ENCODE data around the gene NHSL1. TPM values are rescaled to one million over a fixed set of nuclear protein-coding genes. Genes with fewer than 3 reads are reported as not detected.
A peak's percentile ranks its signal among the peaks of the same experiment; 100 is the strongest.
"Not testable (repeated sequence)": the region's sequence is repeated elsewhere in the genome, so short reads cannot be mapped to it uniquely, and the experiment has no call there.

NHSL1 gene
- total and polyA plus RNA-seq, 4 experiments from 2014 or later = 0.53 to 0.58 TPM; not detected in 2

DNA sequence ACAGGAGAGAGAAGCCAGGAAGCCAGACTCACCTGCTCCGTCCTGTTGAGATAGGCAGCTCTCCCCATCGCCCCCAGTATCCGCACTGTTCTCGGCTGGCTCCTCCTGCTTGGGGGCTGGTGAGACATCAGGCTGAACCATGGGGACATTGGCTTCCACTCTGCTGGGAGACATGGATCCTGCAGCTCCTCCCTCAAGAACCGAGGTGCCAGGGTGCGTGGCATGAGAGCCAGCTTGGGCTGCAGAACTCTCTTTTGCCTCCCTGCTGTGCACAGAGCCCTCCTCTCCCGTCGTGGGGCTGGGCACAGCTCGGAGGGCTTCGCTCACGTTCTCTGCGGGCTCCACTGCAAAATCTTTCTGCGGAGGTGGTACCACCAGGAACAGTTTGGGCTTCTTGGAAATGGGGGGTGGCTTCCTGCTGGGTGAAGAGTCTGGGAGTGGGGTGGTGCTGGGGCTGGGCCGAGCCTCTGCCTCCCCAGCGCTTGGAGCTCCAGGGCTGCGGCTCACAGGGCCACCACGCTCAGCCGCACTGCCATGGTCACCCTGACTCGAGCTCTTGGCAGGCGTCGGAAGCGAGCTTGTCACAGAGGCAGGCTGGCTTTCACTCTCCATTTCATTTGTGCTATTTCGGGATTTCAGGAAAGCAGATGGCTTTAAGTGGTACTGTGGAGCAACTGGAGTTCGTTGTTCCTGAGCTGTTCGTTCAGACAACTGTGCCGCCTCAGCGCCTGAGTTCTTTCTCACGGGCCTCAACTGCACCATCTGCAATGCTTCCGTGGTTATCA lies 68.7 kb downstream of the NHSL1 start:
- H3K9me3 Mint-ChIP-seq = no peaks in the 10 kb centered on the region
- CTCF ChIA-PET (ENCODE audit: partially characterized antibody) = interaction anchor here (1.0 to 10.7 kb wide), 14 partner anchors 11 to 334 kb away, joined by 3 to 265 read pairs (median 8); no protein-coding TSS in a partner anchor
- DNase-seq = no peak
- peaks cover 4% of the 10 kb centered on the region for H3K4me1 ChIP-seq (ENCODE audit: insufficient read depth, low read length)
- H3K27me3 ChIP-seq (ENCODE audit: insufficient read depth, low read length) = no peaks in the 10 kb centered on the region
- no peak overlapping the region for H3K27ac Mint-ChIP-seq
- intact Hi-C loops (cut with micrococcal nuclease) = no loop called here
- H3K4me3 ChIP-seq (ENCODE audit: low read length in 2 of 2) = no peak overlapping the region
- H3K4me1 Mint-ChIP-seq = no peaks in the 10 kb centered on the region
- H3K9me3 ChIP-seq (ENCODE audit: control insufficient read depth in 1 of 2, low read length in 2 of 2) = no peaks in the 10 kb centered on the region
- POLR2A ChIA-PET (ENCODE audit: partially characterized antibody) = interaction anchor here (1.2 to 2.0 kb wide), 3 partner anchors 25 to 79 kb away, joined by 3 to 9 read pairs (median 7); no protein-coding TSS in a partner anchor
- H3K27me3 Mint-ChIP-seq = peaks cover 0 to 1% of the 10 kb centered on the region in 2 donors
- H3K36me3 ChIP-seq (ENCODE audit: insufficient read depth, low read length) = no peaks in the 10 kb centered on the region
- H3K27ac ChIP-seq (ENCODE audit: low read depth, low read length) = no peak overlapping the region
- peaks cover 0 to under 1% of the 10 kb centered on the region in 2 donors for H3K36me3 Mint-ChIP-seq
- no peak overlapping the region for H3K4me3 Mint-ChIP-seq

DNA sequence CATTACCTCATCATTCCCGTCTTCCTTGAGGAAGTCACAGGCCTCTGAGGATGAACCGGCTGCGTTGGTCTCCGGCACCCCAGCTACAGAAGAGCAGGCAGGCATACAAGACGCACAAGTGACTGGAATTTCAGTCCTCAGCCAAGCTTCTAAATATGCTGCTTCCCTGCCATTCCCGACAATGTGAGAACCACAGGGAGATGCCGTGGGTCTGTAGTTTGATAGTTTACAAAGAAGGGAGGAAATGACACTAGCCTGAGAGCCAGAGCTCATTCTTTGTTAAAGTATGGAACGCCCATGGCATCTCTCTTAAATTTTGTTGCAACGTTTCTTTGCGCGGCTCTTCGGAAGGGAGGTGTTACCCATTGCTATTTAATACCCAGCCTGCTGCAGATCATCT lies 69.5 kb downstream of the NHSL1 start:
- CTCF ChIA-PET (ENCODE audit: partially characterized antibody) = interaction anchor here (0.6 to 10.7 kb wide), 18 partner anchors 12 to 335 kb away, joined by 3 to 265 read pairs (median 7); no protein-coding TSS in a partner anchor
- DNase-seq = no peak
- H3K36me3 Mint-ChIP-seq = peaks cover 0 to 1% of the 10 kb centered on the region in 2 donors
- POLR2A ChIA-PET (ENCODE audit: partially characterized antibody) = interaction anchor here (0.5 to 2.0 kb wide), 3 partner anchors 14 to 80 kb away, joined by 4 to 9 read pairs (median 7); no protein-coding TSS in a partner anchor
- H3K9me3 ChIP-seq (ENCODE audit: control insufficient read depth in 1 of 2, low read length in 2 of 2) = no peaks in the 10 kb centered on the region
- H3K4me3 ChIP-seq (ENCODE audit: low read length in 2 of 2) = no peak overlapping the region
- no peaks in the 10 kb centered on the region for H3K4me1 Mint-ChIP-seq
- intact Hi-C loops (cut with micrococcal nuclease) = loop anchor here (1.0 to 2.0 kb wide), 6 partner anchors 27 to 337 kb away; no protein-coding TSS in a partner anchor
- peak overlapping the region in 1 of 7 donors; percentile 68 for H3K27ac Mint-ChIP-seq
- no peaks in the 10 kb centered on the region for H3K27me3 ChIP-seq (ENCODE audit: insufficient read depth, low read length)
- peaks cover 4% of the 10 kb centered on the region for H3K4me1 ChIP-seq (ENCODE audit: insufficient read depth, low read length)
- H3K9me3 Mint-ChIP-seq = no peaks in the 10 kb centered on the region
- no peak overlapping the region for H3K27ac ChIP-seq (ENCODE audit: low read depth, low read length)
- peaks cover 0 to 1% of the 10 kb centered on the region in 2 donors for H3K27me3 Mint-ChIP-seq
- no peak overlapping the region for H3K4me3 Mint-ChIP-seq
- H3K36me3 ChIP-seq (ENCODE audit: insufficient read depth, low read length) = no peaks in the 10 kb centered on the region

DNA sequence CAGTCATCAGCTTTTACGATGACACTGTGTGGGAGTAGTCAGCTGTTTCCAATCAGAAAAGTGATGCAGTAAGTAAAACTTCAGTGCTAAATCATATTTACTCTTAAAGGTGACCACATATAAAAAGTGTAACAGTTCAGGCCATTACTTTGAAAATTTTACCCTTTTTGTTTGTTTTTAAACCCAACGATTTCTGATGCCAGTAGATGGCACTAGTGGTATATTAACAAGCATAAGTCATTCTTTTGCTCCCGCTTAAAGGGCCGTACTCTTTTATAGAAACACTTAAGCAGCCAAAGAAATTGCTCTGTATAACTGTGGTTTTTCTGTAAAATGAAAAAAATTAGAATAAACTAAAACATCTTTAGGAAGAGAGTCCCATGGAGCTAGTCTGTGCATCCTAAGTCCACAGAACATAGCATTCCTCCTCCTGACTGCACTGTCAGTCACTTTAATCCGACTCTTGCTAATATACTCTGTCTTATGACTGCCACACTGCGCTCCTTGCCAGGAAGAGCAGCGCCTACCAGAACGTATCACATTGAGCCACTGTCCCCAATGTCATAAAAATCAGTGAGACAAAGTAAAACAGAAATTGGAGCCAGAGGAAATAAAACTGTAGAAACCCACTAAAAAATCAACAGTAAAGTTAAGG lies 70.2 kb downstream of the NHSL1 start:
- H3K27ac ChIP-seq (ENCODE audit: low read depth, low read length) = no peak overlapping the region
- POLR2A ChIA-PET (ENCODE audit: partially characterized antibody) = interaction anchor here (1.9 to 2.0 kb wide), 2 partner anchors 27 to 80 kb away, joined by 7 to 9 read pairs; no protein-coding TSS in a partner anchor
- peak in 4 of 5 donors; percentile 45 to 55 (median 46) for DNase-seq
- H3K4me1 ChIP-seq (ENCODE audit: insufficient read depth, low read length) = peaks cover 4% of the 10 kb centered on the region
- no peaks in the 10 kb centered on the region for H3K9me3 ChIP-seq (ENCODE audit: control insufficient read depth in 1 of 2, low read length in 2 of 2)
- H3K4me1 Mint-ChIP-seq = no peaks in the 10 kb centered on the region
- intact Hi-C loops (cut with micrococcal nuclease) = loop anchor here (1.0 to 2.0 kb wide), 6 partner anchors 28 to 337 kb away; no protein-coding TSS in a partner anchor
- H3K27me3 ChIP-seq (ENCODE audit: insufficient read depth, low read length) = no peaks in the 10 kb centered on the region
- no peak overlapping the region for H3K4me3 Mint-ChIP-seq
- H3K36me3 ChIP-seq (ENCODE audit: insufficient read depth, low read length) = no peaks in the 10 kb centered on the region
- H3K36me3 Mint-ChIP-seq = peaks cover 0 to 1% of the 10 kb centered on the region in 2 donors
- CTCF ChIA-PET (ENCODE audit: partially characterized antibody) = interaction anchor here (0.6 to 10.7 kb wide), 18 partner anchors 12 to 312 kb away, joined by 3 to 265 read pairs (median 7); no protein-coding TSS in a partner anchor
- no peak overlapping the region for H3K27ac Mint-ChIP-seq
- H3K4me3 ChIP-seq (ENCODE audit: low read length in 2 of 2) = no peak overlapping the region
- H3K9me3 Mint-ChIP-seq = no peaks in the 10 kb centered on the region
- peaks cover 0 to 1% of the 10 kb centered on the region in 2 donors for H3K27me3 Mint-ChIP-seq

DNA sequence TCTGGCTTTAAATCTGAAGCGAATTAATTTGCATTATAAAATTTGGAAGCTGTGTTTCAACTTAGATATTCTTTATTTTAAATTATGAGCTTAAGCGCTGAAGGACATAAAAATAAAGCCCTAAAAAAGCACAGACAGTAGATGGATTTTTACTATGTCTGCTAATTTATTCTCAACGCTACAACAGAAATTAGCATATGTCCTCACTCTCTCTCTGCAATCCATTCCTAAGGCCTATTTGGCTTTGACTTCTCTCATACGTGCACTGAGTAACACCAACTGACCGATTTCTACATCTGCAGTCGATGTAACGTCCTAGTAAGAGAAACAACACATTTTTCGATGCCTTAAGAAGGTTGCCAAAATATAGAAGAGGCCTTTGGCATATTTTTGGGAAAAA lies 71.6 kb downstream of the NHSL1 start:
- Histone ChIP-seq H3K4me1 (ENCODE audit: insufficient read depth, low read length) (peaks cover 9% of the 10 kb centered on the region), H3K36me3 (ENCODE audit: insufficient read depth, low read length) (no peaks in the 10 kb centered on the region), H3K4me3 (ENCODE audit: low read length in 2 of 2) (no peak overlapping the region), H3K27ac (ENCODE audit: low read depth, low read length) (no peak overlapping the region), H3K27me3 (ENCODE audit: insufficient read depth, low read length) (no peaks in the 10 kb centered on the region), H3K9me3 (ENCODE audit: control insufficient read depth in 1 of 2, low read length in 2 of 2) (no peaks in the 10 kb centered on the region)
- Mint-ChIP-seq H3K27me3 (no peaks in the 10 kb centered on the region), H3K4me1 (peaks cover 4 to 7% (median 5%) of the 10 kb centered on the region in 4 donors), H3K4me3 (no peak overlapping the region), H3K27ac (no peak overlapping the region), H3K9me3 (no peaks in the 10 kb centered on the region), H3K36me3 (peaks cover 0 to 1% of the 10 kb centered on the region in 2 donors)
- POLR2A ChIA-PET (ENCODE audit: partially characterized antibody) = no interaction called here
- CTCF ChIA-PET (ENCODE audit: partially characterized antibody) = interaction anchor here (0.6 to 10.7 kb wide), 16 partner anchors 9 to 336 kb away, joined by 3 to 265 read pairs (median 5); no protein-coding TSS in a partner anchor
- intact Hi-C loops (cut with micrococcal nuclease) = loop anchor here (2.0 kb wide), 1 partner anchor 29 kb away; no protein-coding TSS in a partner anchor
- no peak for DNase-seq

DNA sequence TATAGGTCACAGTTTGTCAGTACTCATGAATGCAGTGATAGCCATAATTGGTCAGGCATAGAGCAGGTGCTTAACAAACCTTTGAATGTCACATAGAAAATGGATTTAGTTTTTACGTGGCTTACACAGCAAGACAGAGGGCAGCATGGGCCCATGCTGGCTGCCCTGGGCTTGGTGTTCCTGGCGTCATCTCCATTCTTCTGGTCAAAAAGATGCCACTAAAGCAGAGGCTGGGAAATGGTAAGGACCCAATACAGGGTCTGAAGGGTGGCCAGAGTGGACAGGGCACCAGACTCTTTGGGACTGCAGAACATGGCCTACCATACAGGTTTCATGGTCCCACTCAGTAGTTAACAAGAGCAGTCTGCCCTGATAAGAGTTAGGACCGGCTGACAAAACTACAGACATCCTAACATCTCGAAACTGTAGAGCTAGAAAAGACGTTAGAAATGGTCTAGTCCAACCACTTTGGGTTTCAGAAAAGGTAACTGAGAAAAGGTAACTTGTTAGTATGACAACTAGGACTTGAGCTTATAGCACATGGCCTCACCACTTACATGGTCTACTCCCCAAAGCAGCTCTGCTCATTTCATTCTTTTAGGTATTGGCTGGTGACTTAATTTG lies 72.7 kb downstream of the NHSL1 start:
- Mint-ChIP-seq H3K27me3 (no peaks in the 10 kb centered on the region), H3K4me3 (no peak overlapping the region), H3K27ac (no peak overlapping the region), H3K9me3 (no peaks in the 10 kb centered on the region), H3K36me3 (peaks cover 0 to 1% of the 10 kb centered on the region in 2 donors), H3K4me1 (peaks cover 4 to 7% (median 5%) of the 10 kb centered on the region in 4 donors)
- H3K4me1 ChIP-seq (ENCODE audit: insufficient read depth, low read length) = peaks cover 9% of the 10 kb centered on the region
- no peaks in the 10 kb centered on the region for H3K27me3 ChIP-seq (ENCODE audit: insufficient read depth, low read length)
- H3K9me3 ChIP-seq (ENCODE audit: control insufficient read depth in 1 of 2, low read length in 2 of 2) = no peaks in the 10 kb centered on the region
- intact Hi-C loops (cut with micrococcal nuclease) = no loop called here
- no peak overlapping the region for H3K4me3 ChIP-seq (ENCODE audit: low read length in 2 of 2)
- no peak overlapping the region for H3K27ac ChIP-seq (ENCODE audit: low read depth, low read length)
- ChIA-PET CTCF (ENCODE audit: partially characterized antibody) (interaction anchor here (1.2 to 10.7 kb wide), 9 partner anchors 10 to 309 kb away, joined by 3 to 265 read pairs (median 7); no protein-coding TSS in a partner anchor), POLR2A (ENCODE audit: partially characterized antibody) (no interaction called here)
- no peaks in the 10 kb centered on the region for H3K36me3 ChIP-seq (ENCODE audit: insufficient read depth, low read length)
- no peak for DNase-seq

DNA sequence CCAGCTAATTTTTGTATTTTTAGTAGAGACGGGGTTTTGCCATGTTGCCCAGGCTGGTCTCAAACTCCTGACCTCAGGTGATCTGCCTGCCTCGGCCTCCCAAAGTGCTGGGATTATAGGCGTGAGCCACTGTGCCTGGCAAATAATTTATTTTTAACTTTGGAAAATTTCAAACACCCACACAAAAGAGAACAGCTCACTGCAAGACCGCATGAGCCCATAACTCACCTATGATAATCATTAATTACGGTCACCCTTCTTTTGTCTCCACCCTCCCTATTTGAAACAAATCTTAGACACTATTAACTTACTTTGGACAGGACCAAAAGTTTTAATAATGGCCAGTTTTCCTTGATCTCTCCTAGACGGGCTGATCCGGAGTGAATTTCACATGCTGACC lies 74.0 kb downstream of the NHSL1 start:
- CTCF ChIA-PET (ENCODE audit: partially characterized antibody) = interaction anchor here (1.5 to 10.7 kb wide), 4 partner anchors 31 to 308 kb away, joined by 5 to 265 read pairs (median 100); no protein-coding TSS in a partner anchor
- DNase-seq; H3K9me3 Mint-ChIP-seq; H3K4me1 ChIP-seq (ENCODE audit: insufficient read depth, low read length); H3K4me3 Mint-ChIP-seq; POLR2A ChIA-PET (ENCODE audit: partially characterized antibody); H3K27ac Mint-ChIP-seq; H3K27ac ChIP-seq (ENCODE audit: low read depth, low read length); H3K36me3 Mint-ChIP-seq; H3K27me3 ChIP-seq (ENCODE audit: insufficient read depth, low read length); H3K36me3 ChIP-seq (ENCODE audit: insufficient read depth, low read length); H3K9me3 ChIP-seq (ENCODE audit: control insufficient read depth in 1 of 2, low read length in 2 of 2); H3K27me3 Mint-ChIP-seq; intact Hi-C loops (cut with micrococcal nuclease); H3K4me3 ChIP-seq (ENCODE audit: low read length in 2 of 2): not testable (repeated sequence)
- H3K4me1 Mint-ChIP-seq = peaks cover 4 to 12% (median 5%) of the 10 kb centered on the region in 4 donors
